H1 (cell line): ENCODE results near the gene WHAMM. TPM values are rescaled to one million over a fixed set of nuclear protein-coding genes. Genes with fewer than 3 reads are reported as not detected.

Experiments
- CTCF ChIA-PET: fragments of 300-600 bp; sonication (Branson Sonifier 250); formaldehyde crosslinking; loops from one replicate; lab custom pipeline; 2021; ENCODE audit not compliant: partially characterized antibody; lab: Charles Lee
- POLR2A ChIA-PET: fragments of 300-600 bp; sonication (Branson Sonifier 250); formaldehyde crosslinking; loops from one replicate; lab custom pipeline; 2021; ENCODE audit warnings: inconsistent platforms; ENCODE audit not compliant: partially characterized antibody; lab: Charles Lee
- DNase-seq, 2 experiments: peaks; one replicate each; pipeline versions ENCODE4 v3.0.0 to v3.0.0-alpha.2; 2010 to 2022; ENCODE audit warnings: low spot score in 2 of 2, low read depth in 1 of 2, mixed read lengths in 1 of 2
- FAIRE-seq: peaks from 2 replicates; lab custom pipeline; 2011; peaks lifted over from hg19 to GRCh38; lab: Jason Lieb, UNC
- H2AFZ ChIP-seq: 2 replicates; pipeline ENCODE4 v1.8.1; 2012; ENCODE audit warnings: low read length, inconsistent platforms
- H2AK5ac ChIP-seq: 2 replicates; pipeline ENCODE4 v1.6.1; 2013; ENCODE audit warnings: low read depth, low read length
- H2BK120ac ChIP-seq: replicated peaks from 2 replicates; pipeline ENCODE3; 2013; ENCODE audit warnings: low read depth, low read length, inconsistent platforms
- H2BK12ac ChIP-seq: 2 replicates; pipeline ENCODE4 v1.6.1; 2013; ENCODE audit warnings: low read depth, low read length
- H2BK15ac ChIP-seq: 2 replicates; pipeline ENCODE4 v1.6.1; 2013; ENCODE audit warnings: low read length
- H2BK20ac ChIP-seq: 2 replicates; pipeline ENCODE4 v1.6.1; 2013; ENCODE audit warnings: low read length
- H2BK5ac ChIP-seq: 2 replicates; pipeline ENCODE4 v1.6.1; 2013; ENCODE audit warnings: low read depth, low read length
- H3K14ac ChIP-seq: 2 replicates; pipeline ENCODE4 v1.6.1; 2013; ENCODE audit warnings: inconsistent platforms; ENCODE audit not compliant: insufficient read length
- H3K18ac ChIP-seq: 2 replicates; pipeline ENCODE4 v1.6.1; 2013; ENCODE audit warnings: low read length; ENCODE audit errors: extremely low read depth
- H3K23ac ChIP-seq: 2 replicates; pipeline ENCODE4 v1.6.1; 2013; ENCODE audit warnings: inconsistent platforms; ENCODE audit not compliant: insufficient read length
- H3K23me2 ChIP-seq: 2 replicates; pipeline ENCODE4 v1.6.1; 2013; ENCODE audit warnings: low read depth, low read length
- H3K27ac ChIP-seq: 2 replicates; pipeline ENCODE4 v1.6.1; 2011; ENCODE audit warnings: low read depth, low read length, inconsistent platforms
- H3K27me3 ChIP-seq, 4 experiments: replicated peaks in 1 of 4; 1 replicate in 1 of 4; 2 replicates in 3 of 4; pipeline versions ENCODE4 v1.6.1 to v1.8.1; 2011 to 2013; ENCODE audit warnings: low read length in 3 of 4, mild to moderate bottlenecking in 3 of 4, inconsistent platforms in 2 of 4, mixed read lengths in 2 of 4, moderate library complexity in 1 of 4; ENCODE audit not compliant: control insufficient read depth in 3 of 4, insufficient read depth in 3 of 4; ENCODE audit errors: extremely low read depth in 1 of 4
- H3K36me3 ChIP-seq, 4 experiments: 2 replicates each; pipeline versions ENCODE4 v1.6.1 to v1.8.1; 2011 to 2013; ENCODE audit warnings: mild to moderate bottlenecking in 4 of 4, low read length in 3 of 4, moderate library complexity in 2 of 4, control low read depth in 1 of 4, inconsistent platforms in 1 of 4; ENCODE audit not compliant: insufficient read depth in 4 of 4, control insufficient read depth in 2 of 4
- H3K4ac ChIP-seq: replicated peaks from 2 replicates; pipeline ENCODE3; 2013; ENCODE audit warnings: low read length, low read depth, mixed read lengths, inconsistent platforms; ENCODE audit not compliant: insufficient read length
- H3K4me1 ChIP-seq, 4 experiments: replicated peaks in 1 of 4; 1 replicate in 1 of 4; 2 replicates in 3 of 4; pipeline versions ENCODE4 v1.6.1 to v1.8.1; 2011 to 2013; ENCODE audit warnings: low read length in 3 of 4, inconsistent platforms in 2 of 4, mixed read lengths in 1 of 4; ENCODE audit not compliant: insufficient read depth in 4 of 4, control insufficient read depth in 3 of 4
- H3K4me2 ChIP-seq, 2 experiments: 2 replicates each; pipeline versions ENCODE4 v1.6.1 to v1.8.1; 2011 to 2013; ENCODE audit warnings: low read depth in 2 of 2, low read length in 2 of 2, control low read depth in 1 of 2, inconsistent platforms in 1 of 2, mild to moderate bottlenecking in 1 of 2; ENCODE audit not compliant: insufficient read depth in 1 of 2
- H3K4me3 ChIP-seq, 4 experiments: fragments of 200-600, 300-600 bp in 1 of 4; sonication (generic), shearing (Covaris generic), sonication (Bioruptor Twin) in 1 of 4; 2 replicates each; pipeline versions ENCODE4 v1.5.1 to v1.8.1; 2011 to 2016; ENCODE audit warnings: low read length in 4 of 4, low read depth in 3 of 4, control low read depth in 2 of 4, inconsistent platforms in 2 of 4, mild to moderate bottlenecking in 2 of 4, mixed read lengths in 1 of 4, moderate library complexity in 1 of 4; ENCODE audit not compliant: insufficient read depth in 2 of 4; ENCODE audit errors: extremely low read depth in 1 of 4
- H3K56ac ChIP-seq: replicated peaks from 2 replicates; pipeline ENCODE3; 2013; ENCODE audit warnings: low read depth, mild to moderate bottlenecking, mixed read lengths, low read length, inconsistent platforms; ENCODE audit not compliant: insufficient read length
- H3K79me1 ChIP-seq: 2 replicates; pipeline ENCODE4 v1.6.1; 2013; ENCODE audit warnings: low read depth, low read length, control low read depth
- H3K79me2 ChIP-seq, 2 experiments: 2 replicates each; pipeline versions ENCODE4 v1.6.1 to v1.8.1; 2012 to 2013; ENCODE audit warnings: low read length in 2 of 2, mild to moderate bottlenecking in 2 of 2, inconsistent platforms in 1 of 2; ENCODE audit not compliant: insufficient read depth in 2 of 2, control insufficient read depth in 1 of 2
- H3K9ac ChIP-seq, 4 experiments: replicated peaks in 1 of 4; 1 replicate in 1 of 4; 2 replicates in 3 of 4; pipeline versions ENCODE4 v1.6.1 to v1.8.1; 2011 to 2013; ENCODE audit warnings: low read depth in 3 of 4, low read length in 3 of 4, control low read depth in 2 of 4, mild to moderate bottlenecking in 2 of 4, moderate library complexity in 2 of 4, inconsistent platforms in 1 of 4; ENCODE audit errors: extremely low read depth in 1 of 4
- H3K9me3 ChIP-seq, 2 experiments: 2 replicates each; pipeline versions ENCODE4 v1.6.1 to v1.8.1; 2012 to 2013; ENCODE audit warnings: mild to moderate bottlenecking in 2 of 2, moderate library complexity in 2 of 2, control low read depth in 1 of 2, inconsistent platforms in 1 of 2, low read depth in 1 of 2, low read length in 1 of 2, mixed read lengths in 1 of 2; ENCODE audit not compliant: insufficient read depth in 2 of 2
- H4K20me1 ChIP-seq, 2 experiments: replicated peaks in 1 of 2; 2 replicates each; pipeline versions ENCODE3 to v1.8.1; 2011 to 2013; ENCODE audit warnings: inconsistent platforms in 2 of 2, low read length in 2 of 2, mild to moderate bottlenecking in 1 of 2; ENCODE audit not compliant: insufficient read depth in 2 of 2, control insufficient read depth in 1 of 2
- H4K5ac ChIP-seq: 2 replicates; pipeline ENCODE4 v1.6.1; 2013; ENCODE audit warnings: low read length, low read depth, mixed read lengths, inconsistent platforms; ENCODE audit not compliant: insufficient read length
- H4K8ac ChIP-seq: 2 replicates; pipeline ENCODE4 v1.8.0; 2013; ENCODE audit warnings: mild to moderate bottlenecking, moderate library complexity, low read length, inconsistent platforms; ENCODE audit not compliant: insufficient read depth; ENCODE audit errors: extremely low read depth
- H4K91ac ChIP-seq: replicated peaks from 2 replicates; pipeline ENCODE3; 2013; ENCODE audit warnings: low read length, mixed read lengths, inconsistent platforms; ENCODE audit not compliant: insufficient read length
- CHD2 ChIP-seq: IDR thresholded peaks from 2 replicates; pipeline ENCODE4 v1.6.1; 2012; ENCODE audit warnings: low read length, improper control_type of control experiment
- MAFK ChIP-seq: IDR thresholded peaks from 2 replicates; pipeline ENCODE4 v1.6.1; 2012; ENCODE audit warnings: low read depth, mild to moderate bottlenecking, improper control_type of control experiment, low read length
- SRF ChIP-seq: IDR thresholded peaks from 2 replicates; pipeline ENCODE4 v1.6.1; 2011; ENCODE audit warnings: mild to moderate bottlenecking, low read depth, low read length, moderate library complexity
- SUZ12 ChIP-seq: fragments of 200-600 bp; sonication (generic); IDR thresholded peaks from 2 replicates; pipeline ENCODE4 v1.6.1; 2012; ENCODE audit warnings: mild to moderate bottlenecking, inconsistent platforms, low read length, moderate library complexity, mixed read lengths
- YY1 ChIP-seq: IDR thresholded peaks from 2 replicates; pipeline ENCODE4 v1.6.1; 2011; ENCODE audit warnings: low read depth, mild to moderate bottlenecking, low read length
- ZNF274 ChIP-seq: IDR thresholded peaks from 2 replicates; pipeline ENCODE4 v1.7.0; 2012; ENCODE audit warnings: low read length, borderline replicate concordance; ENCODE audit errors: extremely low read depth
- WGBS, 2 experiments: shearing (Covaris generic) in 1 of 2; methylation state at CpG; one replicate each; pipeline versions ENCODE4 v1.1.6 to v1.1.7; 2013 to 2015; ENCODE audit warnings: low lambda C conversion rate in 2 of 2, mixed read lengths in 2 of 2, inconsistent platforms in 1 of 2, low coverage in 1 of 2, missing lambda C conversion rate in 1 of 2; ENCODE audit not compliant: insufficient replicate concordance in 2 of 2, insufficient coverage in 1 of 2, insufficient read length in 1 of 2; ENCODE audit errors: extremely low coverage in 1 of 2, missing lambda C conversion rate in 1 of 2; 5-methylcytosine and 5-hydroxymethylcytosine counted together
- polyA plus RNA-seq, 7 experiments: library from polyadenylated mRNA; depleted of rRNA in 3 of 7; stranded (reverse) in 5 of 7; unstranded in 2 of 7; fragments of >200 nt in 5 of 7; fragments of 200-250 nt in 2 of 7; gene quantifications; 1 replicate in 5 of 7; 2 replicates in 1 of 7; 4 replicates in 1 of 7; pipeline versions ENCODE4 v1.2.1 to v1.2.3, GENCODE V29; 2011 to 2013; ENCODE audit warnings: missing spikeins in 2 of 7, mixed read lengths in 2 of 7
- total RNA-seq: library from RNA; stranded (reverse); fragmentation: NEBNext Ultra II Directional; extraction: Animal tissue kit (Norgen Biotek cat#: 25700); gene quantifications from 2 replicates; pipeline ENCODE4 v1.2.1, GENCODE V29; 2021
- TF ChIP-seq, protein P1 (sequence below): IDR thresholded peaks from 2 replicates; pipeline ENCODE4 v1.6.1; 2011; ENCODE audit warnings: low read length, improper control_type of control experiment

The WHAMM gene
- total and polyA plus RNA-seq, 2 of the 8 experiments (the other 6 are each of a cell fraction or from before 2014, with no cell fraction given), result 1.1 to 3.3 TPM

DNA sequence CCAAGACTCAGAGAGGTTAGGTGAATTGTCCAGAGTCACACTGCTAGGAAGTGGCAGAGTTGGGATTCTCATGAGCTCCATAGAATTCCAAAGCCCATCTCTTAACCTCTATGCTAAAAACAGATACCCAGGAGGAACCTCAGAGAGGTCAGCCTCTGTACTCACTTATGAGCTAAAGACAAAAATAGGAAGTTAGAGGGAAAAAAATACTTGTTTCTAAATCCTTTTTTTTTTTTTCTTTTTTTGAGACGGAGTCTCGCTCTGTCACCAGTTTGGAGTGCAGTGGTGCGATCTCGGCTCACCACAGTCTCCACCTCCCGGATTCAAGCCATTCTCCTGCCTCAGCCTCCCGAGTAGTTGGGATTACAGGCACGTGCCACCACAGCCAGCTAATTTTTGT, 34.9 kb upstream of the WHAMM start:
- no peak overlapping the region for H3K4me3 ChIP-seq
- H3K27me3 ChIP-seq, result no peaks in the 10 kb centered on the region
- H3K79me1 ChIP-seq, result no peaks in the 10 kb centered on the region
- no peak overlapping the region for H3K56ac ChIP-seq
- H3K23ac ChIP-seq, result no peak overlapping the region
- 88% methylated on average over 3 of the region's 7 CpGs; no CpG with 5 or more reads in 1 of the 2 experiments for WGBS, 2 experiments
- ChIA-PET POLR2A (interaction anchor here (0.6 to 0.7 kb wide), 2 partner anchors 10 kb away, joined by 4 to 5 read pairs; no protein-coding TSS in a partner anchor), CTCF (interaction anchor here (1.2 kb wide), 1 partner anchor 243 kb away, joined by 3 read pairs; no protein-coding TSS in a partner anchor)
- H3K9ac ChIP-seq, result no peak overlapping the region
- H3K4ac ChIP-seq, result no peak overlapping the region
- H2BK20ac ChIP-seq, result no peak overlapping the region
- no peak overlapping the region for H2BK5ac ChIP-seq
- peaks cover 0 to 2% of the 10 kb centered on the region in 2 experiments for H4K20me1 ChIP-seq
- H4K8ac ChIP-seq, result no peak overlapping the region
- H3K14ac ChIP-seq, result no peak overlapping the region
- no peak overlapping the region for H2BK15ac ChIP-seq
- DNase-seq (no peak), FAIRE-seq (no peak)
- H3K4me1 ChIP-seq, result no peaks in the 10 kb centered on the region
- H3K18ac ChIP-seq, result no peak overlapping the region
- H3K36me3 ChIP-seq, result no peaks in the 10 kb centered on the region
- no peak overlapping the region for H3K4me2 ChIP-seq
- H3K27ac ChIP-seq, result no peak overlapping the region
- no peak overlapping the region for H2AK5ac ChIP-seq
- no peak overlapping the region for H2BK12ac ChIP-seq
- H3K9me3 ChIP-seq, result no peaks in the 10 kb centered on the region
- H4K91ac ChIP-seq, result no peak overlapping the region
- no peaks in the 10 kb centered on the region for H3K79me2 ChIP-seq
- no peak overlapping the region for H4K5ac ChIP-seq
- H2BK120ac ChIP-seq, result no peak overlapping the region
- 0 out of 2 replicates have a peak, but pooled peaks cover 2% of the 10 kb centered on the region for H3K23me2 ChIP-seq
- no peak overlapping the region for H2AFZ ChIP-seq
- TF ChIP-seq SUZ12 (no peak), CHD2 (no peak), MAFK (no peak), YY1 (no peak), ZNF274 (no peak), SRF (no peak)
- TF ChIP-seq, protein P1, sequence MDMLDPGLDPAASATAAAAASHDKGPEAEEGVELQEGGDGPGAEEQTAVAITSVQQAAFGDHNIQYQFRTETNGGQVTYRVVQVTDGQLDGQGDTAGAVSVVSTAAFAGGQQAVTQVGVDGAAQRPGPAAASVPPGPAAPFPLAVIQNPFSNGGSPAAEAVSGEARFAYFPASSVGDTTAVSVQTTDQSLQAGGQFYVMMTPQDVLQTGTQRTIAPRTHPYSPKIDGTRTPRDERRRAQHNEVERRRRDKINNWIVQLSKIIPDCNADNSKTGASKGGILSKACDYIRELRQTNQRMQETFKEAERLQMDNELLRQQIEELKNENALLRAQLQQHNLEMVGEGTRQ, result no peak
